ENCODE results near the gene CMKLR1. TPM values are rescaled to one million over a fixed set of nuclear protein-coding genes. Genes with fewer than 3 reads are reported as not detected.

Gene CMKLR1
- total and polyA plus RNA-seq, 10 of the 15 experiments (the other 5 are each of a cell fraction or from before 2014, with no cell fraction given): 13.8 to 52.3 (median 26.2) TPM

DNA sequence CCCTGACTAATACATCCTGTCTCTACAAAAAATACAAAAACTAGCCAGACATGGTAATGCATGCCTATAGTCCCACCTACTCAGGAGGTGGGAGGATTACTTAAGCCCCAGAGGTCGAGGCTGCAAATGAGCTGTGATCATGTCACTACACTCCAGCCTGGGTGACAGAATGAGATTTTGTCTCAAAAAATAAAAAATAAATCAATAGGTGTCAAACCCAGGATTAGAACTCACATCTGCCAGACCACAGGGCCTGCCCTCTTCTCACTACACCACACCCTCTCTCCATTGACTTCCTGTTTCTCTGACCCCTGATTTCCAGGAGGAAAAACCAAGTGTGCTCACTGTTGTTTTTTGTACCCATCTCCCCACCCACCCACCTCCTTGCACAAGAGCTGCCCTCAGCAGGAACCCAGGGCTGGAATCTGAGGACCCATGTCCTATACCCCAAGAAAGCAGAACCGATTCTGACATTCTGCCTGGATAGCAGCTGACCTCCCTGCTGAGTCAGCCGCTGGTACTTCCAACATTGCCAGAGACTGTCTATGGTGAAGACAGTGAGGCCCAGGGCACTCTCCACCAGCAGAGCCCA lies 6.2 kb downstream of the CMKLR1 start (continued):
- no peak for TF ChIP-seq ESRRA (IDR thresholded peaks at IDR 0.05; ENCODE audit: low read length)
- 0 out of 2 replicates have a peak, but pooled peaks have one; percentile 62 for TF ChIP-seq ZNF217 (IDR thresholded peaks at IDR 0.05)
- TF ChIP-seq DPF2 (IDR thresholded peaks at IDR 0.05): peak; percentile 61
- peak; percentile 43 for TF ChIP-seq RUNX3 (IDR thresholded peaks at IDR 0.05; ENCODE audit: low read length)
- TF ChIP-seq MTA3 (IDR thresholded peaks at IDR 0.05; ENCODE audit: borderline replicate concordance, low read length): no peak
- no peak for TF ChIP-seq SMARCA5 (IDR thresholded peaks at IDR 0.05)

DNA sequence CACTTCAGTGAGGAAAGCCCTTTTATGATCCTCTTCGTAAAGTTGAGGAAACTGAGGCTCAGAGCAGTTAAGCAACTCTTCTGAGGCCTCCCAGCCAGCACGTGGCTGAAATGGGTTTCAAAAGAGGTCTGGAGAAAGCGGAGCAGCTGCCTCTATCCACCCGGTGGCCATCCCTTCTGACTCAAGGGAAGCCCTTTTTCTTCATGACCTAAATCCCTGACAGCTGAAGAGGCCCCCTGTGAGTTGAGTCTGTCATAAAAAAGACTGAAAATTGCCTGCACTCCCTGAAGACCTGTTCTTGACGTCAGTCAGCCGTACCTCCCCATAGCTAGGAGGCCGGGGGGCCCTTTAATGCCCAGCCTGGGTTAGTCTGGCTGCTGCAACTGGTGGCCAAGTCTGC lies 10.7 kb downstream of the CMKLR1 start:
- Histone ChIP-seq H3K79me2 (ENCODE audit: control insufficient read depth, insufficient read depth, low read length) (no peaks in the 10 kb centered on the region), H3K4me2 (ENCODE audit: control insufficient read depth, insufficient read depth) (no peak overlapping the region), H3K9me3 (replicated peaks; ENCODE audit: control insufficient read depth, insufficient read depth, low read length) (no peaks in the 10 kb centered on the region), H3K9ac (ENCODE audit: control insufficient read depth, insufficient read depth, low read length) (no peak overlapping the region), H3K27ac (ENCODE audit: control insufficient read depth, insufficient read depth) (no peak overlapping the region), H3K27me3 (replicated peaks in 1 of 2; ENCODE audit: control insufficient read depth in 2 of 2, insufficient read depth in 2 of 2, low read length in 1 of 2) (no peaks in the 10 kb centered on the region), H4K20me1 (ENCODE audit: control insufficient read depth, insufficient read depth) (no peaks in the 10 kb centered on the region), H2AFZ (ENCODE audit: control insufficient read depth, low read depth, low read length) (no peak overlapping the region), H3K4me1 (ENCODE audit: control insufficient read depth, insufficient read depth, low read length) (peaks cover 28% of the 10 kb centered on the region), H3K36me3 (ENCODE audit: control insufficient read depth in 2 of 2, insufficient read depth in 2 of 2, low read length in 1 of 2) (no peaks in the 10 kb centered on the region), H3K4me3 (no peak overlapping the region)
- 63% methylated on average over 7 of the region's 7 CpGs for WGBS (ENCODE audit: insufficient coverage, insufficient replicate concordance, low lambda C conversion rate, missing lambda C conversion rate)
- no TSS peak for BruUV-seq (replicated peaks)
- POLR2A ChIA-PET: no interaction called here
- ATAC-seq (no peak), DNase-seq (ENCODE audit: low read depth, low spot score) (no peak), FAIRE-seq (no peak)
- in situ Hi-C loops (cut with MboI): no loop called here
- SMC1A ChIA-PET (ENCODE audit: uncharacterized antibody, unreplicated experiment): interaction anchor here (1.0 to 1.8 kb wide), 3 partner anchors 10 to 13 kb away, joined by 3 to 5 read pairs (median 3); no protein-coding TSS in a partner anchor
- intact Hi-C loops (cut with micrococcal nuclease; ENCODE audit: unreplicated experiment): no loop called here
- RAD21 ChIA-PET (ENCODE audit: unreplicated experiment): no interaction called here
- CTCF ChIA-PET: no interaction called here
- TF ChIP-seq, protein P1, sequence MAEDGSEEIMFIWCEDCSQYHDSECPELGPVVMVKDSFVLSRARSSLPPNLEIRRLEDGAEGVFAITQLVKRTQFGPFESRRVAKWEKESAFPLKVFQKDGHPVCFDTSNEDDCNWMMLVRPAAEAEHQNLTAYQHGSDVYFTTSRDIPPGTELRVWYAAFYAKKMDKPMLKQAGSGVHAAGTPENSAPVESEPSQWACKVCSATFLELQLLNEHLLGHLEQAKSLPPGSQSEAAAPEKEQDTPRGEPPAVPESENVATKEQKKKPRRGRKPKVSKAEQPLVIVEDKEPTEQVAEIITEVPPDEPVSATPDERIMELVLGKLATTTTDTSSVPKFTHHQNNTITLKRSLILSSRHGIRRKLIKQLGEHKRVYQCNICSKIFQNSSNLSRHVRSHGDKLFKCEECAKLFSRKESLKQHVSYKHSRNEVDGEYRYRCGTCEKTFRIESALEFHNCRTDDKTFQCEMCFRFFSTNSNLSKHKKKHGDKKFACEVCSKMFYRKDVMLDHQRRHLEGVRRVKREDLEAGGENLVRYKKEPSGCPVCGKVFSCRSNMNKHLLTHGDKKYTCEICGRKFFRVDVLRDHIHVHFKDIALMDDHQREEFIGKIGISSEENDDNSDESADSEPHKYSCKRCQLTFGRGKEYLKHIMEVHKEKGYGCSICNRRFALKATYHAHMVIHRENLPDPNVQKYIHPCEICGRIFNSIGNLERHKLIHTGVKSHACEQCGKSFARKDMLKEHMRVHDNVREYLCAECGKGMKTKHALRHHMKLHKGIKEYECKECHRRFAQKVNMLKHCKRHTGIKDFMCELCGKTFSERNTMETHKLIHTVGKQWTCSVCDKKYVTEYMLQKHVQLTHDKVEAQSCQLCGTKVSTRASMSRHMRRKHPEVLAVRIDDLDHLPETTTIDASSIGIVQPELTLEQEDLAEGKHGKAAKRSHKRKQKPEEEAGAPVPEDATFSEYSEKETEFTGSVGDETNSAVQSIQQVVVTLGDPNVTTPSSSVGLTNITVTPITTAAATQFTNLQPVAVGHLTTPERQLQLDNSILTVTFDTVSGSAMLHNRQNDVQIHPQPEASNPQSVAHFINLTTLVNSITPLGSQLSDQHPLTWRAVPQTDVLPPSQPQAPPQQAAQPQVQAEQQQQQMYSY (CRISPR knock-in tag; IDR thresholded peaks at IDR 0.05): no peak
- TF ChIP-seq, protein P2, sequence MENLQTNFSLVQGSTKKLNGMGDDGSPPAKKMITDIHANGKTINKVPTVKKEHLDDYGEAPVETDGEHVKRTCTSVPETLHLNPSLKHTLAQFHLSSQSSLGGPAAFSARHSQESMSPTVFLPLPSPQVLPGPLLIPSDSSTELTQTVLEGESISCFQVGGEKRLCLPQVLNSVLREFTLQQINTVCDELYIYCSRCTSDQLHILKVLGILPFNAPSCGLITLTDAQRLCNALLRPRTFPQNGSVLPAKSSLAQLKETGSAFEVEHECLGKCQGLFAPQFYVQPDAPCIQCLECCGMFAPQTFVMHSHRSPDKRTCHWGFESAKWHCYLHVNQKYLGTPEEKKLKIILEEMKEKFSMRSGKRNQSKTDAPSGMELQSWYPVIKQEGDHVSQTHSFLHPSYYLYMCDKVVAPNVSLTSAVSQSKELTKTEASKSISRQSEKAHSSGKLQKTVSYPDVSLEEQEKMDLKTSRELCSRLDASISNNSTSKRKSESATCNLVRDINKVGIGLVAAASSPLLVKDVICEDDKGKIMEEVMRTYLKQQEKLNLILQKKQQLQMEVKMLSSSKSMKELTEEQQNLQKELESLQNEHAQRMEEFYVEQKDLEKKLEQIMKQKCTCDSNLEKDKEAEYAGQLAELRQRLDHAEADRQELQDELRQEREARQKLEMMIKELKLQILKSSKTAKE (IDR thresholded peaks at IDR 0.05; ENCODE audit: low read depth, poor library complexity, severe bottlenecking): no peak
- TF ChIP-seq, protein P3, sequence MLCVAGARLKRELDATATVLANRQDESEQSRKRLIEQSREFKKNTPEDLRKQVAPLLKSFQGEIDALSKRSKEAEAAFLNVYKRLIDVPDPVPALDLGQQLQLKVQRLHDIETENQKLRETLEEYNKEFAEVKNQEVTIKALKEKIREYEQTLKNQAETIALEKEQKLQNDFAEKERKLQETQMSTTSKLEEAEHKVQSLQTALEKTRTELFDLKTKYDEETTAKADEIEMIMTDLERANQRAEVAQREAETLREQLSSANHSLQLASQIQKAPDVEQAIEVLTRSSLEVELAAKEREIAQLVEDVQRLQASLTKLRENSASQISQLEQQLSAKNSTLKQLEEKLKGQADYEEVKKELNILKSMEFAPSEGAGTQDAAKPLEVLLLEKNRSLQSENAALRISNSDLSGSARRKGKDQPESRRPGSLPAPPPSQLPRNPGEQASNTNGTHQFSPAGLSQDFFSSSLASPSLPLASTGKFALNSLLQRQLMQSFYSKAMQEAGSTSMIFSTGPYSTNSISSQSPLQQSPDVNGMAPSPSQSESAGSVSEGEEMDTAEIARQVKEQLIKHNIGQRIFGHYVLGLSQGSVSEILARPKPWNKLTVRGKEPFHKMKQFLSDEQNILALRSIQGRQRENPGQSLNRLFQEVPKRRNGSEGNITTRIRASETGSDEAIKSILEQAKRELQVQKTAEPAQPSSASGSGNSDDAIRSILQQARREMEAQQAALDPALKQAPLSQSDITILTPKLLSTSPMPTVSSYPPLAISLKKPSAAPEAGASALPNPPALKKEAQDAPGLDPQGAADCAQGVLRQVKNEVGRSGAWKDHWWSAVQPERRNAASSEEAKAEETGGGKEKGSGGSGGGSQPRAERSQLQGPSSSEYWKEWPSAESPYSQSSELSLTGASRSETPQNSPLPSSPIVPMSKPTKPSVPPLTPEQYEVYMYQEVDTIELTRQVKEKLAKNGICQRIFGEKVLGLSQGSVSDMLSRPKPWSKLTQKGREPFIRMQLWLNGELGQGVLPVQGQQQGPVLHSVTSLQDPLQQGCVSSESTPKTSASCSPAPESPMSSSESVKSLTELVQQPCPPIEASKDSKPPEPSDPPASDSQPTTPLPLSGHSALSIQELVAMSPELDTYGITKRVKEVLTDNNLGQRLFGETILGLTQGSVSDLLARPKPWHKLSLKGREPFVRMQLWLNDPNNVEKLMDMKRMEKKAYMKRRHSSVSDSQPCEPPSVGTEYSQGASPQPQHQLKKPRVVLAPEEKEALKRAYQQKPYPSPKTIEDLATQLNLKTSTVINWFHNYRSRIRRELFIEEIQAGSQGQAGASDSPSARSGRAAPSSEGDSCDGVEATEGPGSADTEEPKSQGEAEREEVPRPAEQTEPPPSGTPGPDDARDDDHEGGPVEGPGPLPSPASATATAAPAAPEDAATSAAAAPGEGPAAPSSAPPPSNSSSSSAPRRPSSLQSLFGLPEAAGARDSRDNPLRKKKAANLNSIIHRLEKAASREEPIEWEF (IDR thresholded peaks at IDR 0.05; ENCODE audit: insufficient replicate concordance, low read depth, low read length): no peak
- TF ChIP-seq, protein P4, sequence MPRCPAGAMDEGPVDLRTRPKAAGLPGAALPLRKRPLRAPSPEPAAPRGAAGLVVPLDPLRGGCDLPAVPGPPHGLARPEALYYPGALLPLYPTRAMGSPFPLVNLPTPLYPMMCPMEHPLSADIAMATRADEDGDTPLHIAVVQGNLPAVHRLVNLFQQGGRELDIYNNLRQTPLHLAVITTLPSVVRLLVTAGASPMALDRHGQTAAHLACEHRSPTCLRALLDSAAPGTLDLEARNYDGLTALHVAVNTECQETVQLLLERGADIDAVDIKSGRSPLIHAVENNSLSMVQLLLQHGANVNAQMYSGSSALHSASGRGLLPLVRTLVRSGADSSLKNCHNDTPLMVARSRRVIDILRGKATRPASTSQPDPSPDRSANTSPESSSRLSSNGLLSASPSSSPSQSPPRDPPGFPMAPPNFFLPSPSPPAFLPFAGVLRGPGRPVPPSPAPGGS (IDR thresholded peaks at IDR 0.05; ENCODE audit: borderline replicate concordance, insufficient read depth, low read depth, low read length, poor library complexity, severe bottlenecking): no peak
